ENCODE data around the gene ATG14.

DNA sequence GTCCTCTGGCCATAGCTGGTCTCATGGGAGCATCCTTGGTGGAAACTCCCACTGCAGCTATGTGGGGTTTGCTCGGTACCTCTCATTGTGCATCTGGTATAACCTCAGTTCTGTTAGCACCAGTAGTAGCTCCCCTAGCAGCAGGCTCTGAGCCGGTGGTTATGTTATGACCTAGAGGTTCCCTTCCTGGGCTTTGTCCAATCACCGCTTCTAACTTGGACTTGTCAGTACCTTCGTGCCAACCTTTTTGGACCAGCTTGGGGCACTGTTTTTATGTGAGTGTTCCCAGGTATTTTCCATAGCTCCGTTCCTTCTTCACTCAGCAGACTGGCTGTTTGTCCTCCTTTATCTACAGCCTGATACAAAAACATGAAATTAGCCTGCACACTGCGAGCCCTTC lies 55.7 kb downstream of the ATG14 start:
- TF ChIP-seq, protein P1, sequence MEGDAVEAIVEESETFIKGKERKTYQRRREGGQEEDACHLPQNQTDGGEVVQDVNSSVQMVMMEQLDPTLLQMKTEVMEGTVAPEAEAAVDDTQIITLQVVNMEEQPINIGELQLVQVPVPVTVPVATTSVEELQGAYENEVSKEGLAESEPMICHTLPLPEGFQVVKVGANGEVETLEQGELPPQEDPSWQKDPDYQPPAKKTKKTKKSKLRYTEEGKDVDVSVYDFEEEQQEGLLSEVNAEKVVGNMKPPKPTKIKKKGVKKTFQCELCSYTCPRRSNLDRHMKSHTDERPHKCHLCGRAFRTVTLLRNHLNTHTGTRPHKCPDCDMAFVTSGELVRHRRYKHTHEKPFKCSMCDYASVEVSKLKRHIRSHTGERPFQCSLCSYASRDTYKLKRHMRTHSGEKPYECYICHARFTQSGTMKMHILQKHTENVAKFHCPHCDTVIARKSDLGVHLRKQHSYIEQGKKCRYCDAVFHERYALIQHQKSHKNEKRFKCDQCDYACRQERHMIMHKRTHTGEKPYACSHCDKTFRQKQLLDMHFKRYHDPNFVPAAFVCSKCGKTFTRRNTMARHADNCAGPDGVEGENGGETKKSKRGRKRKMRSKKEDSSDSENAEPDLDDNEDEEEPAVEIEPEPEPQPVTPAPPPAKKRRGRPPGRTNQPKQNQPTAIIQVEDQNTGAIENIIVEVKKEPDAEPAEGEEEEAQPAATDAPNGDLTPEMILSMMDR (IDR thresholded peaks at IDR 0.05), result no peak
- TF ChIP-seq POLR2A (IDR thresholded peaks at IDR 0.05), result no peak

Measured in Peyer's patch (tissue), 4 donors.